ENCODE measurements around the gene ZNF534.
"Not testable (repeated sequence)": the region's sequence is repeated elsewhere in the genome, so short reads cannot be mapped to it uniquely, and the experiment has no call there.

Gene ZNF534

DNA sequence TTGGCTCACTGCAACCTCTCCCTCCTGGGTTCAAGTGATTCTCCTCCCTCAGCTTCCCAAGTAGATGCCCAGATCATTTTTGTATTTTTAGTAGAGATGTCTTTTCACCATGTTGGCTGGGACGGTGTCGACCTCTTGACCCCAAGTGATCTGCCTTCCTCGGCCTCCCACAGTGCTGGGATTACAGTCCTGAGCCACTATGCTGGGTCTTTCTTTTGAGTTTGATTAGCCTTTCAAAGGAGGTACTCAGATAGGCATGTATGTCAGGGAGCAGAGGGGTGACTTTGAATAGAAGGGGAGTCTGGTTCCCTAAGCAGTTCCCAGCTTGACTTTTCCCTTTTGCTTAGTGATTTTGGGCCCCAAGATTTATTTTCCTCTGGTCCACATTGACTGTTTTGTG, 71.5 kb downstream of the ZNF534 start:
- not testable (repeated sequence) for DNase-seq

DNA sequence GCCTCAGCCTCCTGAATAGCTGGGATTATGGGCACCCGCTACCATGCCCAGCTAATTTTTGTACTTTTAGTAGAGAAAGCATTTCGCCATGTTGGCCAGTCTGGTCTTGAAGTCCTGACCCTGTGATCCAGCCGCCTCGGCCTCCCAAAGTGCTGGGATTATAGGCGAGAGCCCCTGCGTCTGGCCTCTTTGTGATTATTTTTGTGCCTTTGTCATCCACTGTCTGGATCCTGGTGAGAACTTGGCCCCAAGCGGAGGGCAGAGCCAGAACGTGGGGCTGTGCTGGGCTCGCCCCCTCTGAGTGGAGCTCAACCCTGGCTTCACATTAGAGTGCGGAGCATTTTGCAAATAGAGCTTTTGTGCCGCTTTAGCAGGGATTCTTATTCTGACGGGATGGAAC, 72.0 kb downstream of the ZNF534 start:
- not testable (repeated sequence) for DNase-seq

All from right forelimb (tissue), 1 donor.